H1 (cell line): Measurements from ENCODE around the gene GYPC. TPM values are rescaled to one million over a fixed set of nuclear protein-coding genes. Genes with fewer than 3 reads are reported as not detected.

Experiments used
- CTCF ChIA-PET: fragments of 300-600 bp; sonication (Branson Sonifier 250); formaldehyde crosslinking; loops from one replicate; lab custom pipeline; 2021; ENCODE audit not compliant: partially characterized antibody; lab: Charles Lee
- POLR2A ChIA-PET: fragments of 300-600 bp; sonication (Branson Sonifier 250); formaldehyde crosslinking; loops from one replicate; lab custom pipeline; 2021; ENCODE audit warnings: inconsistent platforms; ENCODE audit not compliant: partially characterized antibody; lab: Charles Lee
- DNase-seq, 2 experiments: peaks; one replicate each; pipeline versions ENCODE4 v3.0.0 to v3.0.0-alpha.2; 2010 to 2022; ENCODE audit warnings: low spot score in 2 of 2, low read depth in 1 of 2, mixed read lengths in 1 of 2
- FAIRE-seq: peaks from 2 replicates; lab custom pipeline; 2011; peaks lifted over from hg19 to GRCh38; lab: Jason Lieb, UNC
- H2AFZ ChIP-seq: 2 replicates; pipeline ENCODE4 v1.8.1; 2012; ENCODE audit warnings: low read length, inconsistent platforms
- H2AK5ac ChIP-seq: 2 replicates; pipeline ENCODE4 v1.6.1; 2013; ENCODE audit warnings: low read depth, low read length
- H2BK120ac ChIP-seq: replicated peaks from 2 replicates; pipeline ENCODE3; 2013; ENCODE audit warnings: low read depth, low read length, inconsistent platforms
- H2BK12ac ChIP-seq: 2 replicates; pipeline ENCODE4 v1.6.1; 2013; ENCODE audit warnings: low read depth, low read length
- H2BK15ac ChIP-seq: 2 replicates; pipeline ENCODE4 v1.6.1; 2013; ENCODE audit warnings: low read length
- H2BK20ac ChIP-seq: 2 replicates; pipeline ENCODE4 v1.6.1; 2013; ENCODE audit warnings: low read length
- H2BK5ac ChIP-seq: 2 replicates; pipeline ENCODE4 v1.6.1; 2013; ENCODE audit warnings: low read depth, low read length
- H3K14ac ChIP-seq: 2 replicates; pipeline ENCODE4 v1.6.1; 2013; ENCODE audit warnings: inconsistent platforms; ENCODE audit not compliant: insufficient read length
- H3K18ac ChIP-seq: 2 replicates; pipeline ENCODE4 v1.6.1; 2013; ENCODE audit warnings: low read length; ENCODE audit errors: extremely low read depth
- H3K23ac ChIP-seq: 2 replicates; pipeline ENCODE4 v1.6.1; 2013; ENCODE audit warnings: inconsistent platforms; ENCODE audit not compliant: insufficient read length
- H3K23me2 ChIP-seq: 2 replicates; pipeline ENCODE4 v1.6.1; 2013; ENCODE audit warnings: low read depth, low read length
- H3K27ac ChIP-seq: 2 replicates; pipeline ENCODE4 v1.6.1; 2011; ENCODE audit warnings: low read depth, low read length, inconsistent platforms
- H3K27me3 ChIP-seq, 4 experiments: replicated peaks in 1 of 4; 1 replicate in 1 of 4; 2 replicates in 3 of 4; pipeline versions ENCODE4 v1.6.1 to v1.8.1; 2011 to 2013; ENCODE audit warnings: low read length in 3 of 4, mild to moderate bottlenecking in 3 of 4, inconsistent platforms in 2 of 4, mixed read lengths in 2 of 4, moderate library complexity in 1 of 4; ENCODE audit not compliant: control insufficient read depth in 3 of 4, insufficient read depth in 3 of 4; ENCODE audit errors: extremely low read depth in 1 of 4
- H3K36me3 ChIP-seq, 4 experiments: 2 replicates each; pipeline versions ENCODE4 v1.6.1 to v1.8.1; 2011 to 2013; ENCODE audit warnings: mild to moderate bottlenecking in 4 of 4, low read length in 3 of 4, moderate library complexity in 2 of 4, control low read depth in 1 of 4, inconsistent platforms in 1 of 4; ENCODE audit not compliant: insufficient read depth in 4 of 4, control insufficient read depth in 2 of 4
- H3K4ac ChIP-seq: replicated peaks from 2 replicates; pipeline ENCODE3; 2013; ENCODE audit warnings: low read length, low read depth, mixed read lengths, inconsistent platforms; ENCODE audit not compliant: insufficient read length
- H3K4me1 ChIP-seq, 4 experiments: replicated peaks in 1 of 4; 1 replicate in 1 of 4; 2 replicates in 3 of 4; pipeline versions ENCODE4 v1.6.1 to v1.8.1; 2011 to 2013; ENCODE audit warnings: low read length in 3 of 4, inconsistent platforms in 2 of 4, mixed read lengths in 1 of 4; ENCODE audit not compliant: insufficient read depth in 4 of 4, control insufficient read depth in 3 of 4
- H3K4me2 ChIP-seq, 2 experiments: 2 replicates each; pipeline versions ENCODE4 v1.6.1 to v1.8.1; 2011 to 2013; ENCODE audit warnings: low read depth in 2 of 2, low read length in 2 of 2, control low read depth in 1 of 2, inconsistent platforms in 1 of 2, mild to moderate bottlenecking in 1 of 2; ENCODE audit not compliant: insufficient read depth in 1 of 2
- H3K4me3 ChIP-seq, 4 experiments: fragments of 200-600, 300-600 bp in 1 of 4; sonication (generic), shearing (Covaris generic), sonication (Bioruptor Twin) in 1 of 4; 2 replicates each; pipeline versions ENCODE4 v1.5.1 to v1.8.1; 2011 to 2016; ENCODE audit warnings: low read length in 4 of 4, low read depth in 3 of 4, control low read depth in 2 of 4, inconsistent platforms in 2 of 4, mild to moderate bottlenecking in 2 of 4, mixed read lengths in 1 of 4, moderate library complexity in 1 of 4; ENCODE audit not compliant: insufficient read depth in 2 of 4; ENCODE audit errors: extremely low read depth in 1 of 4
- H3K56ac ChIP-seq: replicated peaks from 2 replicates; pipeline ENCODE3; 2013; ENCODE audit warnings: low read depth, mild to moderate bottlenecking, mixed read lengths, low read length, inconsistent platforms; ENCODE audit not compliant: insufficient read length
- H3K79me1 ChIP-seq: 2 replicates; pipeline ENCODE4 v1.6.1; 2013; ENCODE audit warnings: low read depth, low read length, control low read depth
- H3K79me2 ChIP-seq, 2 experiments: 2 replicates each; pipeline versions ENCODE4 v1.6.1 to v1.8.1; 2012 to 2013; ENCODE audit warnings: low read length in 2 of 2, mild to moderate bottlenecking in 2 of 2, inconsistent platforms in 1 of 2; ENCODE audit not compliant: insufficient read depth in 2 of 2, control insufficient read depth in 1 of 2
- H3K9ac ChIP-seq, 4 experiments: replicated peaks in 1 of 4; 1 replicate in 1 of 4; 2 replicates in 3 of 4; pipeline versions ENCODE4 v1.6.1 to v1.8.1; 2011 to 2013; ENCODE audit warnings: low read depth in 3 of 4, low read length in 3 of 4, control low read depth in 2 of 4, mild to moderate bottlenecking in 2 of 4, moderate library complexity in 2 of 4, inconsistent platforms in 1 of 4; ENCODE audit errors: extremely low read depth in 1 of 4
- H3K9me3 ChIP-seq, 2 experiments: 2 replicates each; pipeline versions ENCODE4 v1.6.1 to v1.8.1; 2012 to 2013; ENCODE audit warnings: mild to moderate bottlenecking in 2 of 2, moderate library complexity in 2 of 2, control low read depth in 1 of 2, inconsistent platforms in 1 of 2, low read depth in 1 of 2, low read length in 1 of 2, mixed read lengths in 1 of 2; ENCODE audit not compliant: insufficient read depth in 2 of 2
- H4K20me1 ChIP-seq, 2 experiments: replicated peaks in 1 of 2; 2 replicates each; pipeline versions ENCODE3 to v1.8.1; 2011 to 2013; ENCODE audit warnings: inconsistent platforms in 2 of 2, low read length in 2 of 2, mild to moderate bottlenecking in 1 of 2; ENCODE audit not compliant: insufficient read depth in 2 of 2, control insufficient read depth in 1 of 2
- H4K5ac ChIP-seq: 2 replicates; pipeline ENCODE4 v1.6.1; 2013; ENCODE audit warnings: low read length, low read depth, mixed read lengths, inconsistent platforms; ENCODE audit not compliant: insufficient read length
- H4K8ac ChIP-seq: 2 replicates; pipeline ENCODE4 v1.8.0; 2013; ENCODE audit warnings: mild to moderate bottlenecking, moderate library complexity, low read length, inconsistent platforms; ENCODE audit not compliant: insufficient read depth; ENCODE audit errors: extremely low read depth
- H4K91ac ChIP-seq: replicated peaks from 2 replicates; pipeline ENCODE3; 2013; ENCODE audit warnings: low read length, mixed read lengths, inconsistent platforms; ENCODE audit not compliant: insufficient read length
- BRCA1 ChIP-seq: IDR thresholded peaks from 2 replicates; pipeline ENCODE4 v1.6.1; 2012; ENCODE audit warnings: low read depth, low read length, improper control_type of control experiment
- EZH2 ChIP-seq: fragments of 200-600 bp; sonication (generic); IDR thresholded peaks from 2 replicates; pipeline ENCODE4 v1.7.1; 2012; ENCODE audit warnings: low read depth, mild to moderate bottlenecking, moderate library complexity, low read length, inconsistent platforms; ENCODE audit not compliant: severe bottlenecking
- POLR2A ChIP-seq, 2 experiments: IDR thresholded peaks; 1 replicate in 1 of 2; 2 replicates in 1 of 2; pipeline ENCODE4 v1.6.1; 2011; ENCODE audit warnings: low read depth in 2 of 2, low read length in 2 of 2, mild to moderate bottlenecking in 2 of 2; ENCODE audit errors: control extremely low read depth in 1 of 2
- POLR2AphosphoS5 ChIP-seq: IDR thresholded peaks from 2 replicates; pipeline ENCODE4 v1.6.1; 2011; ENCODE audit warnings: low read depth, low read length
- RBBP5 ChIP-seq: IDR thresholded peaks from 2 replicates; pipeline ENCODE4 v1.7.1; 2012; ENCODE audit warnings: low read depth, mild to moderate bottlenecking, inconsistent platforms, low read length, moderate library complexity, borderline replicate concordance
- RXRA ChIP-seq: IDR thresholded peaks from 2 replicates; pipeline ENCODE4 v1.6.1; 2011; ENCODE audit warnings: low read depth, mild to moderate bottlenecking, low read length, moderate library complexity; ENCODE audit not compliant: insufficient read depth
- SIN3A ChIP-seq, 2 experiments: IDR thresholded peaks in 1 of 2; conservative IDR thresholded peaks in 1 of 2; 2 replicates each; pipeline ENCODE4 v1.6.1; 2011 to 2012; ENCODE audit warnings: low read length in 2 of 2, improper control_type of control experiment in 1 of 2, low read depth in 1 of 2, mild to moderate bottlenecking in 1 of 2
- TAF1 ChIP-seq: IDR thresholded peaks from 2 replicates; pipeline ENCODE4 v1.6.1; 2011; ENCODE audit warnings: mild to moderate bottlenecking, low read depth, low read length
- TBP ChIP-seq: IDR thresholded peaks from 2 replicates; pipeline ENCODE4 v1.6.1; 2011; ENCODE audit warnings: low read depth, low read length, improper control_type of control experiment
- USF2 ChIP-seq: IDR thresholded peaks from 2 replicates; pipeline ENCODE4 v1.6.1; 2011; ENCODE audit warnings: low read length, improper control_type of control experiment
- WGBS, 2 experiments: shearing (Covaris generic) in 1 of 2; methylation state at CpG; one replicate each; pipeline versions ENCODE4 v1.1.6 to v1.1.7; 2013 to 2015; ENCODE audit warnings: low lambda C conversion rate in 2 of 2, mixed read lengths in 2 of 2, inconsistent platforms in 1 of 2, low coverage in 1 of 2, missing lambda C conversion rate in 1 of 2; ENCODE audit not compliant: insufficient replicate concordance in 2 of 2, insufficient coverage in 1 of 2, insufficient read length in 1 of 2; ENCODE audit errors: extremely low coverage in 1 of 2, missing lambda C conversion rate in 1 of 2; 5-methylcytosine and 5-hydroxymethylcytosine counted together
- polyA plus RNA-seq, 7 experiments: library from polyadenylated mRNA; depleted of rRNA in 3 of 7; stranded (reverse) in 5 of 7; unstranded in 2 of 7; fragments of >200 nt in 5 of 7; fragments of 200-250 nt in 2 of 7; gene quantifications; 1 replicate in 5 of 7; 2 replicates in 1 of 7; 4 replicates in 1 of 7; pipeline versions ENCODE4 v1.2.1 to v1.2.3, GENCODE V29; 2011 to 2013; ENCODE audit warnings: missing spikeins in 2 of 7, mixed read lengths in 2 of 7
- total RNA-seq: library from RNA; stranded (reverse); fragmentation: NEBNext Ultra II Directional; extraction: Animal tissue kit (Norgen Biotek cat#: 25700); gene quantifications from 2 replicates; pipeline ENCODE4 v1.2.1, GENCODE V29; 2021

The GYPC gene
- total and polyA plus RNA-seq, 2 of the 8 experiments (the other 6 are each of a cell fraction or from before 2014, with no cell fraction given): 26.8 to 53.6 TPM

GRCh38 chr2:126656431-126657147, 631 bp downstream of the GYPC start:
- Histone ChIP-seq H4K91ac (peak overlapping the region; percentile 96), H3K36me3 (no peaks in the 10 kb centered on the region), H3K4me1 (peaks cover 16 to 31% (median 21%) of the 10 kb centered on the region in 4 experiments), H2AFZ (peak overlapping the region; percentile 52; the same call in 1 of the 2 replicates), H3K23me2 (peaks cover 11% of the 10 kb centered on the region), H4K5ac (peak overlapping the region; percentile 51), H3K9ac (peak overlapping the region; percentile 53 to 70 (median 64)), H3K56ac (peak overlapping the region; percentile 18), H4K8ac (peak overlapping the region; percentile 96), H3K79me1 (no peaks in the 10 kb centered on the region), H2BK5ac (peak overlapping the region; percentile 89), H4K20me1 (peaks cover 0 to 2% of the 10 kb centered on the region in 2 experiments), H3K4ac (no peak overlapping the region), H3K27me3 (peaks cover 0 to 10% (median 8%) of the 10 kb centered on the region in 4 experiments; a peak in 4 of 7 replicates), H3K18ac (peak overlapping the region; percentile 51), H3K27ac (no peak overlapping the region), H2BK12ac (peak overlapping the region; percentile 98; the same call in 1 of the 2 replicates)
- CTCF ChIA-PET: interaction anchor here (0.8 to 1.2 kb wide), 2 partner anchors 13 to 45 kb away, joined by 3 to 4 read pairs; no protein-coding TSS in a partner anchor
- 3% methylated on average over 38 of the region's 38 CpGs; no CpG with 5 or more reads in 1 of the 2 experiments for WGBS, 2 experiments
- FAIRE-seq (no peak), DNase-seq (peak in 1 of 2 experiments; percentile 75)
- TF ChIP-seq RXRA: no peak
- peak in 1 of 2 experiments; percentile 33; a peak in 1 of 3 replicates for TF ChIP-seq POLR2A (IDR thresholded peaks at IDR 0.05; ENCODE audit: control extremely low read depth in 1 of 2, low read depth in 2 of 2, low read length in 2 of 2)
- TF ChIP-seq SIN3A (conservative IDR thresholded peaks at IDR 0.05 in 1 of 2, IDR thresholded peaks at IDR 0.05 in 1 of 2; ENCODE audit: low read depth in 1 of 2, low read length in 2 of 2): 0 out of 4 replicates have a peak, but pooled peaks have one; percentile 6 to 19
- peak; percentile 22; the same call in 1 of the 2 replicates for TF ChIP-seq TAF1
- no peak for TF ChIP-seq RBBP5
- no peak for TF ChIP-seq EZH2
- TF ChIP-seq USF2: no peak
- peak; percentile 49; the same call in 1 of the 2 replicates for TF ChIP-seq POLR2AphosphoS5
- TF ChIP-seq BRCA1: no peak
- TF ChIP-seq TBP: 0 out of 2 replicates have a peak, but pooled peaks have one; percentile 33
- TF ChIP-seq, all 59 proteins: peak for 5
- Histone ChIP-seq H2AK5ac (0 out of 2 replicates have a peak overlapping the region, but pooled peaks have one; percentile 47), H3K23ac (no peak overlapping the region), H3K14ac (no peak overlapping the region), H2BK20ac (no peak overlapping the region), H3K79me2 (no peaks in the 10 kb centered on the region), H3K4me2 (peak overlapping the region; percentile 72 to 86), H3K9me3 (no peaks in the 10 kb centered on the region), H3K4me3 (peak overlapping the region; percentile 46 to 62 (median 52)), H2BK120ac (peak overlapping the region; percentile 58), H2BK15ac (no peak overlapping the region)
- POLR2A ChIA-PET: interaction anchor here (0.8 to 2.1 kb wide), 6 partner anchors 11 to 449 kb away, joined by 3 to 6 read pairs (median 4); no protein-coding TSS in a partner anchor
